IPS DF 19.7 (cell line): ENCODE measurements around the gene ERBIN.
"Not testable (repeated sequence)": the region's sequence is repeated elsewhere in the genome, so short reads cannot be mapped to it uniquely, and the experiment has no call there.

Experiments used
- DNase-seq: peaks from one replicate; pipeline ENCODE4 v3.0.0-alpha.2; 2013; ENCODE audit warnings: low read depth, low spot score

ERBIN gene

GRCh38 chr5:65999061-65999723 lies 72.8 kb downstream of the ERBIN start:
- DNase-seq, result no peak

- no peak for DNase-seq
Measured at GRCh38 chr5:66001952-66002351, 75.6 kb downstream of the ERBIN start.

DNA sequence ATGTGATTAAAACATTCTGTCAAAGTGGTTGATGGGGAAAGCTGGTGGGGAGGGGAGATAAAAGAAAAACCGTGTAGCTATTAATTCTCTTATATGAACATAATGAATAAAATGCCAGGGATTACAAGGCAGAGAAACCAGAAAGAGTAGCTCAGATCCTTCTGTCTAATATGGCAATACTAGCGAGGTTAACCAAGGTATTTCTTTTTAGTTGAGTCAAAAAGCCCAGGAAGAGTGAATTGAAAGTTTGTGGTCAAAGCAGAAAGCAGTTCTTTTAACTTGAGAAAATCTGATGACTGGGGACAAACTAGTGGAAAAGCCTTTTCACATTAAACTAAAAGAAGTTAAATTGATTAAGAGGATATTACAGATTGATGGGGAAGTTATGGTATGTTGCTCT lies 76.0 kb downstream of the ERBIN start:
- no peak for DNase-seq

DNA sequence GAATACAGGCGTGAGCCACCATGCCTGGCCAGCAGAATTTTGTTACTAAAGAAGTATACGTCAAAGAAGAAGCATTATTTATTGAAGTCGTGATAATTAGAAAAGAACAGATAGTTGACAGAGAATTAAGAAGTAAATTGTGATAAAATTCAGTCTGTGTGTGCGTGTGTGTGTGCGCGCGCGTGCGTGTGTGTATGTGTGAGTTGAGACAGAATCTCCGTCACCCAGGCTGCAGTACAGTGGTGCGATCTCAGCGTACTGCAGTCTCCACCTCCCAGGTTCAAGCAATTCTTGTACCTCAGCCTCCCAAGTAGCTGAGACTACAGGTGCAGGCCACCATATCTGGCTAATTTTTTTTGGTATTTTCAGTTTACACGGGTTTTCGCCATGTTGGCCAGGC lies 77.8 kb downstream of the ERBIN start:
- no peak for DNase-seq

DNA sequence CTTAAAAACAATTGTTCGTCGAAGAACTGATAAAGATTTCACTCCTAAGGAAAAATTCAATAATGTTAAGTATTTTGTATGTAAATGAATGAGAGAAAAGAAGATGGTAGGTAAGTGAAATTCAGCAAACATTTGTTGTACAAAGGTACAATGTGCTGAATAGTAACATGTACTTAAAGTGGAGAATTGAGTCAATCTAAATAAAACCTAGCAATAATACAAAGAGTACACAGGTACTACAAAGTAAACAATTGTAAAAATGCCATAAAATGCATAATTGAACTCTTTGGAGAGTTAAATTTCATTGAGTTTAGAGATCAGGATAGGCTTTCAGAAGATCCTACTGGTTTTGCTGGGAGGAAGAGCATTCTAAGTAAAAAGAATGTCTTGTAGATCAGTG lies 82.9 kb downstream of the ERBIN start:
- no peak for DNase-seq

DNA sequence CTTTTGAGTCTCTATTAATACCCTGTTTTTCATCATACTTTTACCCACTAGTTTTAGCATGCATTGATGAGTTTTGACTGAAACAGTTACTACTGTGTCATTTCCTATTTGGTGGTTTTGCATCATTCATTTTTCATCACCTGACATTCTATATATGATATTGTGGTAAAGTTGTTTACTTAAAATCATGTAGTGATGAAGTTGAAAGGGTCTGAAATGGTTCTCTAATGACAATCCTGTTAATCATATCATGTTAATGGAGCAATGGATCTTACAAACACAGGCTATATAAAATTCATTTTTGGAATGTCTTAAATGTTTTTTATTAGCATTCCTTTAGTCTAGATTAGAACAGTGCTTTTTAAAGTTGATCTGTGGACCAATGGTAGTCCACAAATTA lies 84.1 kb downstream of the ERBIN start:
- no peak for DNase-seq

DNA sequence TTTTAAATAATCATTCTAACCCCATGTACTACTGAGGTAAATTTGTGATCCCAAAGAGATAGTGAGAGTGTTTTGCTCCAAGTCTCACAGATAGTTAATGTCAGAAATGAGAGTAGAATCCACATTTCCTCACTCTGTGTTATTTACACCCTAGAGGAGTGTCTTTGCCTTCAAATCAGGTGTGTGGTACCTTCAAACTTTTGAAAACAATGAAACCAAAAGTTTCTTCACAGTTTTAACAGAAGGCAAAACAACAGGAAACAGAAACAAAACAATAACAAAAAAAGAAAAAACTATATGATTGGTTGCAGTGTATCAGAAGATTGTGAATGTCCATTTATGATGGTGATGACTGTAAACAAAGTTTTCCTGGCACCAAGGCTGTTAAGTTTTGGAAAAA lies 85.9 kb downstream of the ERBIN start:
- no peak for DNase-seq

DNA sequence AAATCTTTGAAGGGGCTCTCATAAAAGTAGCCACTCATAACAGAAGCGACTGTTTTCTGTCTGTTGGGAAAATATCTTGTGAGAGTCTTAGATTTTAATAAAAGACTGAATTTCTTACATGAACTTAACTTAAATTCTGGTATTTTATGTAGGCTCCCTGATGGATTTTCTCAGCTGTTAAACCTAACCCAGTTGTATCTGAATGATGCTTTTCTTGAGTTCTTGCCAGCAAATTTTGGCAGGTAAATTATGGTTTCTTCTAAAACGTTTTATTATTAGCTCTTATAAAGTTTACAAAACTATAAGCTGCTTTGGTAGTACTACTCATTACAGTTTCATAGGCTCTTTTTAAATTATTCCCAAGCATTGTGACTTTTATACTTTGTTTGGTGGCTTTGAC lies 87.0 kb downstream of the ERBIN start:
- DNase-seq, result no peak

GRCh38 chr5:66013906-66014305 lies 87.5 kb downstream of the ERBIN start:
- DNase-seq, result no peak

DNA sequence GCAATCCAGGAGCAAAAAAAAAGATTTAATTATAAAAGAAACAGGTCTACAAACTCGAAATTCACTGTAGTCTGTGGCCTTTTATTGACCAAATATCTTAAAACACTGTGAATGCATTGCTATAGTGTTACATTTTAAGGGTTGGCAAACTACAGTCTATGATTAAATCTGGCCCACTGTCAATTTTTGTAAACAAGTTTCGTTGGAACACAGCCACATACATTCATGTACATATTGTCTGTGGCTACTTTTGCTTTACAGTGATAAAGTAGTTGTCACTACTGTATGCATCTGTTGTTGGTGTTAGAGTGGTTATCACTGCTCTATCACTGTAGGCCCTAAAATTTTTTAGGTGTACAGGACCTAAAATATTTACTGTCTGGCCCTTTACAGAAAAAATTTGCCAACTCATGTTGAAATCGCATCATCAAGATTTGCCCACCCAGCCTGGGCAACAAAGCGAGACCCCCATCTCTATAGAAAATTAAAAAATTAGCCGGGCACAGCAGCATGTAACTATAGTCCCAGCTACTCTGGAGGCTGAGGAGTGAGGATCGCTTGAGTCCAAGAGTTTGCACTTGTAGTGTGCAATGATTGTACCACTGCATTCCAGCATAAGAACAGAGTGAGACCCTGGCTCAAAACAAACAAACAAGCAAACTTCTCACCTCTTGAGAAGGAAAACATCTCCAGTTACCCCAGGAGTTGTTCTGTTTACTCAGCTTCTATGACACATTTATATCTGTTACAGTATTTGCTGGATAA lies 89.0 kb downstream of the ERBIN start:
- no peak for DNase-seq

DNA sequence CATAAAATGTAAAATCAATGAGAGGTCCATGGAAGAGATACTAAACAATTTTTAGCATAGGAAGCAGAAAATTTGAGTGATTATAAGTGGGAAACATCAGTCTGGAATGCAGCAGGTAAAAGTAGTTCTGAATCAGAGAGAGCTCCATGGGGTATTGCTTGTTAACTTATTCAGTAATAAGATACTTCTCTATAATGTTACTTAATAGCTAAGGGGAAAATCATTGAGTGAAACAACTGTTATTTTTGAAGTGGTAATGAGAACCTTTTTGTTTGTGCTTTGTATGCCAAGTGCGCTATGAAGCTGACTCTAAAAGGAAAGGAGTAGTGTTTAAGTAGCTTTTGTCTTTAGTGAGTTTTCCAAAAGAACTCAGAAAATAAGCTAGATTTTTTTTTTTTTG lies 95.2 kb downstream of the ERBIN start:
- no peak for DNase-seq

- DNase-seq, result no peak
Measured at GRCh38 chr5:66039296-66039695, 112.9 kb downstream of the ERBIN start.

DNA sequence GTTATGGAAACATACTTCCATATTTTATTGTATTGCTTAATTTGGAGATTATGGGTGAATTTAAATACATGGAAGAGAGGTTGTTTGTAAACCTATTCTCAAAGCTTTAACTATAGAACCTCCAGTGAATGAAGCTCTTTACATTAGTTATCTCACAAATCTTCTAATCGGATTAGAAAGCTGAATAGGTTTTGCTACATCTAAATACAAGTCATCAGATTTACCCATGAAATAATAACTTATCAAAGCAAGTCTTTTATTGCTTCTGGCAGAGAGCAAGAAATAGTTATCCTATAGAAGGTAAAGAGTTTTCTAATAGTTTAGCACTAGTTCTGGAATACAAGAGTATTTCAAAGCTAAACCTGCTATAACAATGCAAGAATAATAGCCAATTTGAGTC lies 113.3 kb downstream of the ERBIN start:
- no peak for DNase-seq

DNA sequence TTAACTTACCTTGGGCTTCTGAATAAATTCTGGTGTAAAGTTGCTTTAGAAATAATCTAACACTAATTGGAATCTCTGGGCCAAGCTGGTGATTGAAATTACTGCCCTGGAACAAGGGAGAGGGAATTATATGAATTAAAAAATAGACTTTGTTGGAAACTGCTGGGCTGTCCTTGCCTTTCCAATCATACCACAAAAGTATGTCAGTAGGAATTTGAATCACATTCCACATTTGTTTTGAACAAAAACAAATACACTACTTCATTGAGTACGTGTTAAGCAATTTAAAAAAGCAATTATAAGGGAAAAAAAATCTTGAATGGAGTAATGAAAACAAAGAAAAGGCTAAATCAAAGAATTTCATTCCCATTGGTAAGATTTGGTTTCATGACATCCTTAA lies 115.3 kb downstream of the ERBIN start:
- no peak for DNase-seq

DNA sequence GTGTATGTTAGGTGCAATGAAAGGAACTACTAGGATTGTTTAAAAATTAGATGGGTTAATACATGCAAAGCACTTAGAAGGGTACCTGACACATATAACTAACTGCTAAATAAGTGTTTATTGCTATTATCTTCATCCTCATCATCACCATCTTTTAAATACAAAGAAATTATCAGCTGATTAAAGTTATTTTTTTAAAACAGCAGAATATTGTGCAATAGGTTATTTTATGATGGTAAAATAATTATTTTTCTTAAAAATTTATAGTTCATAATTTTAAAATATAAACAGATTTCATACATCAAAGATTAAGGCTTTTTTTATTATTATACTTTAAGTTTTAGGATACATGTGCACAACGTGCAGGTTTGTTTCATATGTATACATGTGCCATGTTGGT lies 130.9 kb downstream of the ERBIN start:
- no peak for DNase-seq

DNA sequence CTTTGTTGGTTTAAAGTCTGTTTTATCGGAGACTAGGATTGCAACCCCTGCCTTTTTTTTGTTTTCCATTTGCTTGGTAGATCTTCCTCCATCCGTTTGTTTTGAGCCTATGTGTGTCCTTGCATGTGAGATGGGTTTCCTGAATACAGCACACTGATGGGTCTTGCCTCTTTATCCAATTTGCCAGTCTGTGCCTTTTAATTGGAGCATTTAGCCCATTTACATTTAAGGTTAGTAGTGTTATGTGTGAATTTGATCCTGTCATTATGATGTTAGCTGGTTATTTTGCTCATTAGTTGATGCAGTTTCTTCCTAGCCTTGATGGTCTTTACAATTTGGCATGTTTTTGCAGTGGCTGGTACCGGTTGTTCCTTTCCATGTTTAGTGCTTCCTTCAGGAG lies 134.9 kb downstream of the ERBIN start:
- DNase-seq, result not testable (repeated sequence)

- not testable (repeated sequence) for DNase-seq
Measured at GRCh38 chr5:66063061-66063460, 136.7 kb downstream of the ERBIN start.

- no peak for DNase-seq
Measured at GRCh38 chr5:66066826-66067225, 140.5 kb downstream of the ERBIN start.

- DNase-seq, result no peak
Measured at GRCh38 chr5:66072031-66072430, 145.7 kb downstream of the ERBIN start.

DNA sequence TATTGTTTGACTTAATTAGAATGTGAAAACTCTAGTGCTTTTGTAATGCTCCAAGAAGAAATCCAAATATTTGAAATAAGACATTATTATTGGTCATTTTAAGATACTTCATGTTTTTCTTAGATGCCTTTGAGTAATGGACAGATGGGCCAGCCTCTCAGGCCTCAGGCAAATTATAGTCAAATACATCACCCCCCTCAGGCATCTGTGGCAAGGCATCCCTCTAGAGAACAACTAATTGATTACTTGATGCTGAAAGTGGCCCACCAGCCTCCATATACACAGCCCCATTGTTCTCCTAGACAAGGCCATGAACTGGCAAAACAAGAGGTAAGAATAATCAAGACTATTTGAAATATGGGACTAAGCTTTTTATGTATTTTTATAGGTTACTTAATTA lies 148.5 kb downstream of the ERBIN start:
- no peak for DNase-seq

GRCh38 chr5:66080664-66081063 lies 154.3 kb downstream of the ERBIN start:
- no peak for DNase-seq

- no peak for DNase-seq
Measured at GRCh38 chr5:66089384-66089783, 163.0 kb downstream of the ERBIN start.

- no peak for DNase-seq
Measured at GRCh38 chr5:66100851-66101250, 174.5 kb downstream of the ERBIN start.

- no peak for DNase-seq
Measured at GRCh38 chr5:66113160-66113559, 186.8 kb downstream of the ERBIN start.
